ENCODE results near the gene NTF4.

The NTF4 gene

GRCh38 chr19:49019242-49019932, 45.2 kb downstream of the NTF4 start:
- peak; percentile 16 for DNase-seq

- DNase-seq, result peak; percentile 14
Measured at GRCh38 chr19:49018388-49019241, 46.0 kb downstream of the NTF4 start.

GRCh38 chr19:49017666-49018351, 46.8 kb downstream of the NTF4 start:
- DNase-seq, result peak; percentile 62

- DNase-seq, result no peak
Measured at GRCh38 chr19:49017041-49017665, 47.5 kb downstream of the NTF4 start, which contains the start of gene LHB. Gene LHB (minus strand): TSS chr19:49017091. CDS start chr19:49017081, 10 bp downstream.

GRCh38 chr19:49016067-49016839, 48.4 kb downstream of the NTF4 start:
- DNase-seq, result no peak

- no peak for DNase-seq
Measured at GRCh38 chr19:49014870-49015255, 49.8 kb downstream of the NTF4 start.

GRCh38 chr19:49014123-49014869, 50.3 kb downstream of the NTF4 start:
- DNase-seq, result no peak

- no peak for DNase-seq
Measured at GRCh38 chr19:49011194-49011593, 53.4 kb downstream of the NTF4 start.
